Coronary artery (tissue), 2 donors: ENCODE measurements around the gene SLC33A1.
"Not testable (repeated sequence)": the region's sequence is repeated elsewhere in the genome, so short reads cannot be mapped to it uniquely, and the experiment has no call there.

Experiments
- DNase-seq: peaks from one replicate; pipeline ENCODE4 v3.0.0-alpha.2; 2017; ENCODE audit warnings: low spot score
- H3K27ac ChIP-seq, 2 donors: fragments of 200-600 bp; sonication (generic); one replicate each; pipeline ENCODE4 v1.5.1; 2016 to 2019
- H3K4me3 ChIP-seq: fragments of 200-600 bp; sonication (generic); 2 replicates; pipeline ENCODE4 v1.5.1; 2016; ENCODE audit warnings: mild to moderate bottlenecking, moderate library complexity
- CTCF ChIP-seq: fragments of 200-600 bp; sonication (generic); IDR thresholded peaks from one replicate; pipeline ENCODE4 v1.5.1; 2019; ENCODE audit warnings: antibody characterized with exemption

Gene SLC33A1

GRCh38 chr3:155843569-155843968 lies 10.7 kb downstream of the SLC33A1 start:
- no peak for TF ChIP-seq CTCF
- DNase-seq = no peak

GRCh38 chr3:155835341-155836071 lies 18.7 kb downstream of the SLC33A1 start:
- no peak for DNase-seq
- TF ChIP-seq CTCF = no peak
- no peak overlapping the region for H3K4me3 ChIP-seq
- no peak overlapping the region for H3K27ac ChIP-seq

More at GRCh38 chr3:155843569-155843968, 10.7 kb downstream of the SLC33A1 start:
- Histone ChIP-seq H3K4me3 (no peak overlapping the region), H3K27ac (no peak overlapping the region)

- H3K4me3 ChIP-seq, DNase-seq, H3K27ac ChIP-seq: not testable (repeated sequence)
Measured at GRCh38 chr3:155828490-155829098, 25.6 kb downstream of the SLC33A1 start.

GRCh38 chr3:155815030-155815545 lies 39.1 kb downstream of the SLC33A1 start:
- no peak overlapping the region for H3K27ac ChIP-seq
- no peak for DNase-seq
- H3K4me3 ChIP-seq = no peak overlapping the region
- no peak for TF ChIP-seq CTCF

- not testable (repeated sequence) for H3K4me3 ChIP-seq, DNase-seq, H3K27ac ChIP-seq
Measured at GRCh38 chr3:155813224-155813623, 41.0 kb downstream of the SLC33A1 start.

- Histone ChIP-seq H3K4me3 (no peak overlapping the region), H3K27ac (no peak overlapping the region)
- no peak for TF ChIP-seq CTCF
- no peak for DNase-seq
Measured at GRCh38 chr3:155809181-155809580, 45.0 kb downstream of the SLC33A1 start.

GRCh38 chr3:155807823-155808222 lies 46.4 kb downstream of the SLC33A1 start:
- DNase-seq = no peak
- Histone ChIP-seq H3K4me3 (no peak overlapping the region), H3K27ac (no peak overlapping the region)
- TF ChIP-seq CTCF = no peak
